NCI-H128 (cell line): ENCODE results near the gene TRHDE.
"Not testable (repeated sequence)": the region's sequence is repeated elsewhere in the genome, so short reads cannot be mapped to it uniquely, and the experiment has no call there.

Experiments
- DNase-seq: peaks from one replicate; lab custom pipeline; 2025; ENCODE audit not compliant: unreplicated experiment; lab: John Stamatoyannopoulos, UW

Gene TRHDE

GRCh38 chr12:72712025-72712424, 439.9 kb downstream of the TRHDE start:
- not testable (repeated sequence) for DNase-seq

- DNase-seq = no peak
These were observed 444.1 kb downstream of the TRHDE start for GRCh38 chr12:72716221-72716620.

GRCh38 chr12:72717036-72717435, 444.9 kb downstream of the TRHDE start:
- DNase-seq = no peak
